ENCODE measurements around the gene TDRD7.

Gene TDRD7

GRCh38 chr9:97508852-97509251 lies 97.0 kb downstream of the TDRD7 start:
- no peak for DNase-seq

GRCh38 chr9:97510797-97511654 lies 99.1 kb downstream of the TDRD7 start:
- DNase-seq: no peak

GRCh38 chr9:97511655-97512427 lies 99.9 kb downstream of the TDRD7 start:
- DNase-seq: no peak

GRCh38 chr9:97512966-97513560 lies 101.2 kb downstream of the TDRD7 start:
- DNase-seq: no peak

GRCh38 chr9:97514531-97514930 lies 102.6 kb downstream of the TDRD7 start:
- no peak for DNase-seq

- no peak for DNase-seq
Measured at GRCh38 chr9:97515662-97516061, 103.8 kb downstream of the TDRD7 start.

- no peak for DNase-seq
Measured at GRCh38 chr9:97516111-97516510, 104.2 kb downstream of the TDRD7 start.

GRCh38 chr9:97517331-97518089 lies 105.6 kb downstream of the TDRD7 start:
- no peak for DNase-seq

GRCh38 chr9:97518166-97518908 lies 106.4 kb downstream of the TDRD7 start:
- no peak for DNase-seq

GRCh38 chr9:97518909-97519307 lies 107.0 kb downstream of the TDRD7 start:
- no peak for DNase-seq

GRCh38 chr9:97519441-97519970 lies 107.6 kb downstream of the TDRD7 start:
- DNase-seq: no peak

- DNase-seq: no peak
Measured at GRCh38 chr9:97521576-97522333, 109.9 kb downstream of the TDRD7 start.

GRCh38 chr9:97524424-97524823 lies 112.5 kb downstream of the TDRD7 start:
- no peak for DNase-seq

GRCh38 chr9:97525451-97525850 lies 113.6 kb downstream of the TDRD7 start:
- no peak for DNase-seq

- no peak for DNase-seq
Measured at GRCh38 chr9:97526895-97527575, 115.1 kb downstream of the TDRD7 start.

GRCh38 chr9:97527626-97528528 lies 116.0 kb downstream of the TDRD7 start:
- DNase-seq: no peak

- DNase-seq: no peak
Measured at GRCh38 chr9:97528529-97529230, 116.8 kb downstream of the TDRD7 start.

GRCh38 chr9:97529363-97530076 lies 117.6 kb downstream of the TDRD7 start:
- DNase-seq: no peak

Data from effector CD8-positive, alpha-beta T cell (primary cell).